ENCODE data around the gene COL24A1. TPM values are rescaled to one million over a fixed set of nuclear protein-coding genes. Genes with fewer than 3 reads are reported as not detected.

COL24A1 gene
- total and polyA plus RNA-seq, 2 experiments from 2014 or later: 0.22 to 0.23 TPM

DNA sequence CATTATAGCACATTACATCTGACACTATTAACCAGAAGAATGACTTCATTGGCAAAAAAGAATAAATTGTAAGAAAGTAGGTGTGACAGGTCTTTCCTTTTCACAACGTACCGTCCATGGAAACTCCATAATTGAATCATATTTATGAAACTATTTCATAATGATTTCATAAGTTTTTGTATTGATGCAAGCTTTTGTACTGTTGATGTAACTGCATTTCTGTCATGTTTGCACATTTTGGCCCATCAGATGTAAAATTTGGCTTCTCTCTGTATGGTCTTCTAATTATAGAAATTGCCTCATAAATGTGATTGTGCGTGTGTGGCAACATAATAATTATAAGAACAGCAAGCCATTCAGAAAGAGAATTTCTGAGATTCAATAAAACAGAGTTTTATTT is 267.7 kb downstream of the COL24A1 start:
- 15 to 16% methylated on average over 3 of the region's 3 CpGs for WGBS, 2 experiments (ENCODE audit: low coverage in 1 of 2, low lambda C conversion rate in 2 of 2, missing lambda C conversion rate in 2 of 2)

GRCh38 chr1:85884372-85885035 is 272.1 kb downstream of the COL24A1 start:
- no peaks in the 10 kb centered on the region for H3K4me1 ChIP-seq (ENCODE audit: insufficient read depth)
- in situ Hi-C loops (cut with MboI): loop anchor here (25.0 kb wide), 1 partner anchor 172 kb away; the partner anchor contains the start of gene ZNHIT6
- no peaks in the 10 kb centered on the region for H4K20me1 ChIP-seq (ENCODE audit: insufficient read depth)
- H2AFZ ChIP-seq: peak overlapping the region; percentile 80
- no peak overlapping the region for H3K4me2 ChIP-seq (ENCODE audit: unreplicated experiment)
- no peak overlapping the region for H3K27ac ChIP-seq
- H3K79me2 ChIP-seq (ENCODE audit: insufficient read depth): no peaks in the 10 kb centered on the region
- H3F3A ChIP-seq (ENCODE audit: insufficient read depth): no peaks in the 10 kb centered on the region
- TF ChIP-seq EZH2phosphoT487 (IDR thresholded peaks at IDR 0.05; ENCODE audit: insufficient read depth, low read depth): no peak
- no peak for TF ChIP-seq EZH2 (IDR thresholded peaks at IDR 0.05; ENCODE audit: insufficient read depth, poor library complexity, severe bottlenecking)
- H3K4me3 ChIP-seq: no peak overlapping the region
- no peaks in the 10 kb centered on the region for H3K27me3 ChIP-seq (replicated peaks; ENCODE audit: insufficient read depth)
- no peak overlapping the region for H3K9ac ChIP-seq
- peak; percentile 66 for DNase-seq
- 0 to 4% methylated on average over 1 of the region's 1 CpG for WGBS, 2 experiments (ENCODE audit: low coverage in 1 of 2, low lambda C conversion rate in 2 of 2, missing lambda C conversion rate in 2 of 2)
- no peaks in the 10 kb centered on the region for H3K36me3 ChIP-seq (ENCODE audit: low read depth)
- no peaks in the 10 kb centered on the region for H3K9me3 ChIP-seq (ENCODE audit: low read depth)
- H3K9me2 ChIP-seq (ENCODE audit: insufficient read depth): no peaks in the 10 kb centered on the region

More for the DNA sequence above, 267.7 kb downstream of the COL24A1 start:
- Histone ChIP-seq H3K27ac (no peak overlapping the region), H3F3A (ENCODE audit: insufficient read depth) (no peaks in the 10 kb centered on the region), H3K4me2 (ENCODE audit: unreplicated experiment) (no peak overlapping the region), H4K20me1 (ENCODE audit: insufficient read depth) (no peaks in the 10 kb centered on the region), H3K9me2 (ENCODE audit: insufficient read depth) (no peaks in the 10 kb centered on the region; the same call in 1 of the 2 replicates), H3K9ac (no peak overlapping the region), H3K79me2 (ENCODE audit: insufficient read depth) (no peaks in the 10 kb centered on the region), H2AFZ (no peak overlapping the region), H3K4me1 (ENCODE audit: insufficient read depth) (no peaks in the 10 kb centered on the region), H3K4me3 (no peak overlapping the region), H3K36me3 (ENCODE audit: low read depth) (no peaks in the 10 kb centered on the region), H3K9me3 (ENCODE audit: low read depth) (no peaks in the 10 kb centered on the region), H3K27me3 (replicated peaks; ENCODE audit: insufficient read depth) (no peaks in the 10 kb centered on the region)
- TF ChIP-seq EZH2 (IDR thresholded peaks at IDR 0.05; ENCODE audit: insufficient read depth, poor library complexity, severe bottlenecking): no peak
- TF ChIP-seq EZH2phosphoT487 (IDR thresholded peaks at IDR 0.05; ENCODE audit: insufficient read depth, low read depth): no peak
- in situ Hi-C loops (cut with MboI): loop anchor here (25.0 kb wide), 1 partner anchor 177 kb away; the partner anchor contains the start of gene ZNHIT6
- no peak for DNase-seq

GRCh38 chr1:85867189-85867588 is 289.4 kb downstream of the COL24A1 start:
- in situ Hi-C loops (cut with MboI): no loop called here
- H3K27ac ChIP-seq: no peak overlapping the region
- TF ChIP-seq EZH2 (IDR thresholded peaks at IDR 0.05; ENCODE audit: insufficient read depth, poor library complexity, severe bottlenecking) (no peak), EZH2phosphoT487 (IDR thresholded peaks at IDR 0.05; ENCODE audit: insufficient read depth, low read depth) (no peak)

GRCh38 chr1:85865213-85865612 is 291.4 kb downstream of the COL24A1 start:
- Histone ChIP-seq H3K79me2 (ENCODE audit: insufficient read depth) (no peaks in the 10 kb centered on the region), H3K9ac (no peak overlapping the region), H3K36me3 (ENCODE audit: low read depth) (no peaks in the 10 kb centered on the region), H3K27me3 (replicated peaks; ENCODE audit: insufficient read depth) (no peaks in the 10 kb centered on the region), H4K20me1 (ENCODE audit: insufficient read depth) (no peaks in the 10 kb centered on the region), H3K4me1 (ENCODE audit: insufficient read depth) (peaks cover 10% of the 10 kb centered on the region), H3K27ac (no peak overlapping the region), H3K4me2 (ENCODE audit: unreplicated experiment) (peak overlapping the region; percentile 3), H3K9me2 (ENCODE audit: insufficient read depth) (no peaks in the 10 kb centered on the region), H3K9me3 (ENCODE audit: low read depth) (no peaks in the 10 kb centered on the region), H2AFZ (0 out of 2 replicates have a peak overlapping the region, but pooled peaks have one; percentile 2), H3K4me3 (no peak overlapping the region), H3F3A (ENCODE audit: insufficient read depth) (no peaks in the 10 kb centered on the region)
- DNase-seq: peak; percentile 38
- no peak for TF ChIP-seq EZH2phosphoT487 (IDR thresholded peaks at IDR 0.05; ENCODE audit: insufficient read depth, low read depth)
- no peak for TF ChIP-seq EZH2 (IDR thresholded peaks at IDR 0.05; ENCODE audit: insufficient read depth, poor library complexity, severe bottlenecking)
- WGBS, 2 experiments (ENCODE audit: low coverage in 1 of 2, low lambda C conversion rate in 2 of 2, missing lambda C conversion rate in 2 of 2): 14 to 18% methylated on average over 1 of the region's 1 CpG
- in situ Hi-C loops (cut with MboI): no loop called here

More at GRCh38 chr1:85867189-85867588, 289.4 kb downstream of the COL24A1 start:
- DNase-seq: no peak
- no peaks in the 10 kb centered on the region for H4K20me1 ChIP-seq (ENCODE audit: insufficient read depth)
- H3K79me2 ChIP-seq (ENCODE audit: insufficient read depth): no peaks in the 10 kb centered on the region
- H3K4me2 ChIP-seq (ENCODE audit: unreplicated experiment): no peak overlapping the region
- peaks cover 10% of the 10 kb centered on the region for H3K4me1 ChIP-seq (ENCODE audit: insufficient read depth)
- no peaks in the 10 kb centered on the region for H3F3A ChIP-seq (ENCODE audit: insufficient read depth)
- H3K9me2 ChIP-seq (ENCODE audit: insufficient read depth): no peaks in the 10 kb centered on the region
- H3K9me3 ChIP-seq (ENCODE audit: low read depth): no peaks in the 10 kb centered on the region
- no peak overlapping the region for H3K4me3 ChIP-seq
- no peaks in the 10 kb centered on the region for H3K36me3 ChIP-seq (ENCODE audit: low read depth)
- no peaks in the 10 kb centered on the region for H3K27me3 ChIP-seq (replicated peaks; ENCODE audit: insufficient read depth)
- no peak overlapping the region for H2AFZ ChIP-seq
- no peak overlapping the region for H3K9ac ChIP-seq
